Left kidney (tissue), 2 donors: ENCODE measurements around the gene TBRG4. TPM values are rescaled to one million over a fixed set of nuclear protein-coding genes. Genes with fewer than 3 reads are reported as not detected.

Experiments used
- DNase-seq: peaks from one replicate; pipeline ENCODE4 v3.0.0-alpha.2; 2013
- polyA plus RNA-seq: library from polyadenylated mRNA; unstranded; fragments of 120-200 nt; gene quantifications from one replicate; pipeline ENCODE4 v1.2.1, GENCODE V29; 2013; ENCODE audit not compliant: insufficient read length

Gene TBRG4
- polyA plus RNA-seq, 1 donor, result 55.2 TPM

DNA sequence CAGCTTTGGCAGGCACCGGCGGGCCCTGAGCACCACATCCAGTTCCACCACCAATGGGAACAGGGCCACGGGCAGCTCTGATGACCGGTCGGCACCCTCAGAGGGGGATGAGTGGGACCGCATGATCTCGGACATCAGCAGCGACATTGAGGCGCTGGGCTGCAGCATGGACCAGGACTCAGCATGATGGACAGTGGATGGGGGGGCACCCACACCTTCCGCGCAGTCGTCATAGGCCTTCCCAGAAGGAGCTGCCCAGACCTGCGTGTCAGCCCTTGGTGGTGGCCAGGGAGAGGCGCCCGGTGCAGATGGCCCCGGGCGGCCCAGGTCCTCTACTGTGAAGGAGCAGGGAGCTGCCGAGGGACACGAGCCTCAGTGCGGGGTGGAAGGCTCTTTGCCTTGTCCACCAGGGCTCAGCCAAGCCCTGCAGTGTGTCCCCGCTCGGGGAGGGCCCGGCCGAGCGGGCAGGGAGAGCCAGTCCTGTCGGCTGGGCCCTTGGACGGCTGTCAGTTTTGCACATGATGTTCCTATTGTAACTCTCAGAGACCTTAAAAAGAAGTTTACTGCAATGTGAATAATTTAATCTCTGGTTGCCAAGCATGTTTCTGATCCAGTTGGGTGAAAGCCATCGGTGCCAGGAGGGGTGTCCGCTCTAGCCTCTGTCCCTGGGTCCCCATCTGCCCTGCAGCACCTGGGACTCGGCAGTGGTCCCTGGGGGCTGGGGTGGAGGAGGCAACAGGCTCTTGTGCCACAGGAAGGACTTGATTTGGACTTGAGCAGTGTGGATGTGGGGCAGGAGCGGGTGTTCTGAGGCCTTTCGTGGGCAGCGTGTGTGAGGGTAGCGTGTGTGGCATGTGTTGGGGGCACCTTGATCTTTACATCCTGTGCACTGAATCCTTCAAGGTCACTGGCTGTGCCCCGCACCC lies 35.4 kb downstream of the TBRG4 start:
- DNase-seq, result no peak

DNA sequence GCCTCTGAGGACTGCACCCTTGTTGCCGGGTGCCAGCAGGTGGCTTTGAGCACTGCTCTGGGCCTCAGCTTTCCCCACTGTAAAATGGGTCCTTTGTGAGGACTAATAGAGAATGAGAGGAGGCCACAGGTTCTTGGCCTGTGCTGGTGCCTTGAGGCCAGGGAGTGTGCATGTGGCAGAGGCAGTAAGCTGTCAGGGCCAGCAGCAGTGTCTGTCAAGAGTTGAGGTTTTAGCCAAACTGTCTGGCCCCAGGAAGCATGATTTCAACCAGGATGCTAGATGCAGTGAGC lies 36.2 kb downstream of the TBRG4 start:
- no peak for DNase-seq

DNA sequence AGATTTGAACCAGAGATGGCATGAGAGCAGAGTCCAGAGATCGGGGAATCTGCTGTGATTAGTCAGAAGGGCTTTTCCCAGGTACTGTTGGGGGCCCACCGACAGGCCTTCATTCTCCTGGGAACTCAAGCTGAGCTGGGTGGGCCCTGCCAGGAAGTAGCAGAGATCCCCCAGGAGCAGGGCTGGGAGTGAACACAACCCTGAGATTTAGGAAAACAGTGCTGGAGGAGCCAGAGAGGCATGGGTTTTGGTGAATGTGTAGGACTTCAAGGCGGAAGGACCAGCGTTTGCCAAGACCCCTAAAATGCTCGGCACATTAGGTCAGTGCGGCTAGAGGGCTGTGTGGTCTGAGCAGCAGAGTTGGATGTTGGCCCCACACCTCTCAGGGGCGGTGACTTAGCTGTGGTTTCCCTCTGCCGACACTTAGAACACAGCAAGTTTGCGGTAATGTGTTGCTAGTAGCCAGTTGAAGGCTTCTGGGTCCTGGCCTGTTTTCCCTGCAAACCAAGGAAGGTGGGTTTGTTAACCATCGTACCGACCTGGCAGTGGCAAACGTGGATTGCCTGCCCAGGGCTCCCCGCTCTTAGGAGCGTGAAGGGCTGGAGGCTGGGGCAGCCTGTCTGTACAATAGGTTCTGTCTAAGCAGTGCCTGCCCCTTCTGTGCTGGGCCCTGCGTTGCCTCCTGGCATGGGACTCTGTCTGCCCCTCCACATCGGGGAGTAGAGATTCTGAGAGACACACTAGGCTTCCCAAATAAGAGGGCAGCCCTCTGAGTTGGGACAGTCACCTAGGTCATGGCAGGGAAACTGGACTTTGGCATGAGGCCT lies 36.8 kb downstream of the TBRG4 start:
- DNase-seq, result no peak

DNA sequence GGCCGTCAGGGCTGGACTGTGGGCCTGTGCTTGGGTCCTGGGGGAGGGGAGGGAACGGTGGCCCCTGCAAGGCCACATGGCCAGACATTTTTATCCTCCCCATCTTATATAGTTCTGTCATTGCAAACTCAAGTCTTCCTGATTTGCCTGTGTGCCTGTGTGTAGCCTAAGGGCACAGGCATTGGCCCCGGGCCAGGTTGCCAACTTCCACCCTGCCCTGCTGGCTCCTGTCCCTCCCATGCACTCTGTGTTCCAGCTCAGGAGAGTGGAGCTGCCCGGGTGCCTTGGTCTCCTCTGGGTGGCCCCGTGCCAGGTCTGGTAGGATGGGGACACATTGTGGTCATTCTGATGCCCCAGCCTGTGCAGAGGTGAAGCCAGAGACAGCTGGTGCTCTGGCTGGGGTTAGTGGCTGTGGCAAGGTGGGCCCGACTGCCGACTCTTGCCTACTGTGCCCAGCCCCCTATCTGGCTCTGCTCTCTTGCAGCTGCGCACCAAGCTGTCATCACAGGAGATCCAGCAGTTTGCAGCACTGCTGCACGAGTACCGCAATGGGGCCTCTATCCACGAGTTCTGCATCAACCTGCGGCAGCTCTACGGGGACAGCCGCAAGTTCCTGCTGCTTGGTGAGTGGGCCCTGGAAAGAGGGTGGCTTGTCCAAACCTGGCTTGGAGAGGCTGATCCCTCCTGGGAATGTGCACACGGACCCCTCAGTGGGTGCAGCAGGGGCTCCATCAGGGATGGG lies 37.5 kb downstream of the TBRG4 start:
- DNase-seq, result no peak

DNA sequence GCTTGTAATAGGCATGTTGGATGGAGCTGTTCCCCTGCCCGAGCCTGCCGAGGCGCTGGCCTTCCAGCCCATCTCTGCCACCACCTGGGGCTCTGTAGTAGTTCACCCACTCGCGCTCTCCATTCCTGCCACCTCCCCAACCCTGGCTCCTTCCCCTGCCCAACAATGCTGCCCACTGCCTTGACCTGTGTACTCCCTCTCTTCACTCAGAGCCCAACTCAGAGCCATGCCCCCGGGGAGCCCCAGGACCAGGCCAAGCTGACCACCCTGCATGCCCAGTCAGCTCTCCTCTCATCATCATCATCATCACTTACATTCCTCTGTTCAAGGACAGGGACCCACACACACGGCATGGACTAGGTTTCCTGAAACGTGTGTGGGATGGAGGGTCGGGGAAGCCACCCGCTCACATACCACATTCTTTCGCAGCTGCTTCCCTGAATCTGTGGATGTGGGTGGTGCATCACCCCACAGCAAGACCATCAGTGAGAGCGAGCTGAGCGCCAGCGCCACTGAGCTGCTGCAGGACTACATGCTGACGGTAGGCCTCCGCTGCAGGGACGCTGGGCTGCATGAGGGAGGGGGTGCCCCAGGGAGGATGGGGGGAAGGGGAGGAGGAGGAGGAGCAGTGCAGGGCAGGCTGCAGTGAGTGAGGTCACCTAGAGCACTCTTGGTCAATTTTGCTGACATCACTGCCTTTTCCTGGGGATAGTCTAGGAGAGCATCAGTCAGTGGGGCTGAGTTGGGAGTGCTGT lies 38.3 kb downstream of the TBRG4 start:
- DNase-seq, result no peak

DNA sequence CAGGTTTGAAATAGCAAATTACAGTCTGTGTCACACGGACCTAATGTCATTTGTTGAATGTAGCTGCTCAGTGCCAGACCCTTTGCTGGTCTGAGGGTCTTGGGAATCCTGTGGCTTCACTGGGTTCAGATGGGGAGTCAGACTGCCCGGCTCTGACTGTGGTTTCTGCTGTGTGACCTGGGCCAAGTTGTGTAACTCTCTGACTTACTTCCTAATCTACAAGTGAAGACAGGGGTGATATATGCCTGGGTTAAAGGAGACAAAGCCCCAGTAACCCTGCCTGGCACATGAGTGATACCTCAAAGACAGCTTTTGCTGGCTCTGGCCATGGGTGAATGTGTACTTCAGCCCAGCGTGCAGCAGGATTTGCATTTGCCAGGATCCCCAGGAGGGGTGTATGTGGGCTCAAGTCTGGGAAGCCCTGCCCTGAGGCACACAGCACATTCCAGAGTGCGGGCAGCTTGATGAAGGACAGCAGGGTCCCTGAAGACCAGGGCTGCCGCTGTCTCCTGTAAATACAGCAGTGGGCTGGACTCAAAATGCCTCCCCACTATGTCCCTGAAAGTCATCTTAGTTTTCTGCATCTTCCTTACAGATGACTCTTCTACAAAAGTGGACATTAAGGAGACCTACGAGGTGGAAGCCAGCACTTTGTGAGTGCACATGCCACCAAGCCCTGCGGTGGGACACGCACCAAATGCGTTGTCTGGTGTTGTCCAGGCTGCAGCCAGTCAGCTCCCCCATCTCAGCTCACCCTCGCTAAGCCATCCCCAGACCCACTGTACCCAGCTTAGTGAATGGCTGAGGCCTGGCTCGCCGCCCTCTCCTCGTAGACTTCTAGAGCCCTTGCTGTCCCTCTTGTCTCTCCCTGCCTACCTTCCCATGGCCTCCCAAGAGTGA lies 39.1 kb downstream of the TBRG4 start:
- DNase-seq, result no peak

DNA sequence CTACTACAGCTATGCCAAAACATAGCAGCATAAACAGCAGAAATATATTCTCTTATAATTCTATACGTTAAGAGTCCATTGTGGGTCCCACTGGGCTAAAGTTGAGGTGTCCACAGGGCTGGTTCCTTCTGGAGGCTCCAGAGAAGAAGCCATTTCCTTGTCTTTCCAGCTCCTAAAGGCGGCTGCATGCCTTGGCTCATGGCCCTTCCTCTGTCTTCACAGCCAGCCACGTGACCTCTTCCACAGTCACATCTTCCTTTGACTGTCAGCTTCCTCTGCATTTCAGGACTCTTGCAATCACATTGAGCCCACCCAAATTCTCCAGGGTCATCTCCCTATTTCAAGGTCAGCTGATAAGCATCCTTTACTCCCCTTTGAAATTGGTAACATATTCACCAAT lies 40.0 kb downstream of the TBRG4 start:
- DNase-seq, result no peak

DNA sequence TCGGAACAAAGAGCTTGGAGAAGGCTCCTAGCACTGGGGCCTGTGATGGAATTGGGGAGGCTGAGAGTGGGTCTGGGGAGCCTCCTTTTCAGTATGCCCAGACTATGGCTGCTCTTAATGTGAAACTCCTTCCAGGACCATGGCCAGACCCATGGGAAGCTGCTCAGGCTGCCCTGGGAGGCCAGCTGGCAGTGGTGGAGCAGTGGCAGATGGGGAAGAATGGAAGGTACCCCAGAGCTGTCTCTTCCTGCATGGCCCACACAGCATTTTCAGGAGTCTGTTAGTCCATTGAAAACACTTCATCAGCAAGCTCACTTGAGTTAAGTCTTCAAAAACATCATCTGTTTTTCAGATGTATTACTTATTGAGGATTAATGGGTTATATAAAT lies 41.2 kb downstream of the TBRG4 start:
- DNase-seq, result no peak

DNA sequence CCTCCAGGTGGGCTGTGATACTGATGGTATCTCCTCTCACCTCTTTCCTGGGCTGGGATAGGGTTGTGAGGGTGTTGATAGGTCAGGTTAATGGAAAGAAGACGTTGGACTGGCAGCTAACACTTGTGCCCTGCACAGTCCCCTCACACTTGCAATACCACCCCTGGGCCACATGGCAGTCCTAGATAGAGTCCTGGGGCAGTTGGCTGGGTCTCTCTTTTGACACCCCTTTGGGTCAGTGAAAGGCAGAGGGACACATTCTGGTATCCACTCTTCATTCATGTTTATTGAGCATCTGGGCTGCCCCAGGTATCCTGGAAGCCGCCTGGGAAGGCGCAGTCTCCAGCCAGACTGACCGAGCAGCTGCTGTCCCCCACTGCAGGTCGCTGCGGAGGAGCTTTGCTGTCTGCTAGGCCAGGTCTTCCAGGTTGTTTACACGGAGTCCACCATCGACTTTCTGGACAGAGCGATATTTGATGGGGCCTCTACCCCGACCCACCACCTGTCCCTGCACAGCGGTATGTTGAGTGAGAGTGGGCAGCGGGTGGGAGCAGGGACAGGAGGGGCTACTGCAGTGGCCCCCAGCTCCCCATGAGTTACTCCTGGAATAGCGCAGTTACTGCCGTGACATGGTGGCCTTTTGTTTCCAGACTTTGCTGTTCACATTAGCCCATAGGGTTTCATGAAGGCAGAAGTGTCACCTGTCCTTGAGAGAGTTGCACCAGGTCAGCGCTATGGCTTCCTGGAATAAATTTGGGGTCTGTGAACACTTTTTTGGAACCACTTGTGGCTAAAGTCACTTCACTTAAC lies 41.8 kb downstream of the TBRG4 start:
- DNase-seq, result no peak

DNA sequence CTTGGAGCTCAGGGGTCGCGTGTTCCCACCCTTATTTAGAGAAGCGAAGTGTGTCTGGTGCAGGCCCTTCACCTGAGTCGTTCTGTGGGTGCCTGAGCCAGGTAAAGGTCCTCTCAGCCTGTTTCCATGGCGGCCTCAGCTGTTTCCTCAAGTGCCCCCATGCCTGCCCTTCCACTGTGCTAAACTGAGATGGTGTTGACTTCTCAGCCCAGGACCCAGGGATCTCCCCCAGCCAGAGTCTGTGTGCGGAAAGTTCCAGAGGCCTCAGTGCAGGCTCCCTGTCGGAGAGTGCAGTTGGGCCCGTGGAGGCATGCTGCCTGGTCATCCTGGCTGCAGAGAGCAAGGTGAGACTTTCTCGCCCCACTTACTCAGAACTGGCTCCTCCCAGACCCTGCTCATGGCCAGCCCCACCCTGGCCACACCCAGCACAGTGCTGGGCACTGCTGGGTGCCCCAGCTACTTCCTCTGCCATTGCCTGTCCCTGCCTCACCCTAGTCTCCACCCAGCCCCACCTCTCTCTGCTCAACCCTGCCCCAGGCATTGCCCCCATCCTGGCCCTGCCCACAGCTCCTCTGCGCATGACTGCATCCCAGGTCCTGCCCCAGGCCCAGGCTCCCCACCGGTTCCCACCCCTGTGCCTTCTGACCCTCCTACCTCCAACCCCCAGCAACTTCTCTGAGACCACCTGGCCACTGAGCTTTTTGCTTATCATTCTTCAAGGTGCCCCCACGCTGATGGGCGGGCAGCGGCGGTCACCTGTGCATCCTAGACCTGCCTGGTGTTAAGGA lies 43.1 kb downstream of the TBRG4 start:
- no peak for DNase-seq

DNA sequence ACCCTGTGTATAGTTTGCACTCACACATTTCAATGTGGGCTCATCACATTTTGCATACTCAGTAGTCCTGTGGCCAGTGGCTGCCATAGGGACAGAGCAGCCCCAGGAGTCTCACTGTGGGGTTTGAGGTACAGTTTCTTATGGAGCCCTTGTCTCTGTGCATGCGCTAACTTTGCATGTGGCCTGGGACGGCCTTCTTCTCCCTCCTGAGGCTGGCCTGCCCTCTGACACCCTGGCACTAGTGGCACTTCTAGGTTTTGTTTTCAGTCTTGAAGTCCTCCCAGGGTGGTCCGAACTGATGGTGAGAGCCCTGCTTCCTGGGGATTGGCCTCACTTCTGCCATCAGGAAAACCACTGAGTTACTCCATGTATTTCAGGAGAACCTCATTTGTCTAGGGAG lies 43.9 kb downstream of the TBRG4 start:
- no peak for DNase-seq

DNA sequence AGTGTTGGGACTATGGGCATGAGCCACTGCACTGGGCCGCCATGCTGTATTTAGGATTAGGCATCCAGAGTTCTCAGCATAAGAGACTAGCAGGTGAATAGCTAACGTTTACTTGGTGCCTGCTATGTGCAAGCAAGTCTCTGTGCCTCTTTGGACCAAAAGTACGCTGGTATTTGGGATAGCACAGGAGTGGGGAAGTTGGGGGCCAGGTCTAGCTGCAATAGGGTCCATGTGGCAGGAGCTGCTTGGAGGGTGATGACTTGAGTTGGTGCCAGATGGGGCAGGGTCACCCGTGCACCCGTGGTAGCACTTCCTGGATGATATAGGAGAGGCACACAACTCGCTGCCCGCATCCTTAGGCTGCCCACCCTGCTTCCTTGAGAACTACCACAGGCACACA lies 45.1 kb downstream of the TBRG4 start:
- no peak for DNase-seq

DNA sequence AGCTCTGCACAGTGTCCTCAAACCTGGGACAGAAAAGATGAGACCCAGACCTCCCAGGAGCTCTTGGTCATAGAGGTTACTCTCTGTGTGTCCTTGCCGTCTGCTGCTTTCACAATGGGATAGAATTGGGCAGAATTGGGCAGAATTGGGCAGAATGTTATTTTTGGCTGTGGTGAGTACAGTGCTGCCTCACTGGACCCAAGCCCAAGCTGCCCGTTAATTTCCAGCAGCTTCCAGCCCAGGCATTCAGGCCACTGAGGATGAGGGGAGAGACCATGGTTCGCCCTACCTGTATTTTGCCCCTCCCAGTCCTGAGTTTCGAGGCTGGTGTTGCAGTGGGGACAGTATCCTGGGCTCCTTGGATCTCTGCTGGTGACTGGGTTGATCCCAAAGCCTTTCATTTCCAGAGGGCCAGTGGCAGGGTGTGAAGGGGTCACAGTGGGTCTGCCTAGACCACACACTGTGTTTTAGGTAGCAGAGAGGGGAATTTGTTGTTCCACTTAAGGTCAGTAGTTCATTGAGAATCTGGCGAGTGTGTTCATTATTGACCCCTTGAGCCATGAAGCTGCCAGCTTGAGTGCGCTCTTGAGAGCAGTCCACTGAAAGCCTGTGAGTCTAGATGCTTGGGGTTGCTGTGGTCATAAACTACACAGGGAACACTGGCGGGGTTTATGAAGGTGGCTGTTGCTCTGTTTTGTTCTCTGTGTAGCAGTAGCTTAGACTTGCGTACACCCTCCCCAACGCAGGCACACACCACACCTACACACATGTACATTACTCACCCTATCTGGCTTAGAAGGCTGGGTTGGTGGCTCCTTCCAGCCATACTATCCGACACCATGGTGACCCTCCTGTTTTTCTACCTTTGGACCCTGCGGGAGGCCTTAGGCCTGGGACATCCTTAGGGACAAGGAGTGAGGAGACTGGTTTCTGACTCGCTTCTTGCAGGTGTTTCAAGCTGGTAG lies 46.2 kb downstream of the TBRG4 start:
- DNase-seq, result no peak

DNA sequence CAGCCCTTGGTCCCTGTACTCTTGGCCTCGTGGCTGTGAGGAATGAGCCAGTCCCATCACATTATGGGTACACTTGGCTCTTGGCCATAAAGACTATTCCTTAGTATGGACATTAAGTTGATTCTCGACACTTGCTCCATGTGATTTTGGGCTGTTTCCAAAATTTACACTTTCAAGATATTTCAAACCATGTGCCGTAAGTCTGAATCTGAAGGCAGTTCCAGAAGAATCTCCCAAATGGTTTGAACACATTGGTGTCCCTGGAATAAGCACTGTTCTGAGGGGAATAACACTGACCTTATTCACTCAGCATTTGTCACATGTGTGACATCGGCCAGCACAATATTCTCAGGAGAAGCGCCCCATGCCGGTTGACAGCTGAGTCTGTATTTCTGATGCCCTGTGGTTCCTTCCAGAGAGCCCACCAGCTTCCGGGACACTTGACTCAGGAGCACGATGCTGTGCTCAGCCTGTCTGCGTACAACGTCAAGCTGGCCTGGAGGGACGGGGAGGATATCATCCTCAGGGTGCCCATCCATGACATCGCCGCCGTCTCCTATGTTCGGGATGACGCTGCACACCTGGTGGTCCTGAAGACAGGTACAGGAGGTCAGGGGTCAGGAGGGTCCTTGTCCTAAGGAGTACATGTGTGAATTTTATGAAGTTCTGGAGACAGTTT lies 47.3 kb downstream of the TBRG4 start:
- DNase-seq, result no peak

DNA sequence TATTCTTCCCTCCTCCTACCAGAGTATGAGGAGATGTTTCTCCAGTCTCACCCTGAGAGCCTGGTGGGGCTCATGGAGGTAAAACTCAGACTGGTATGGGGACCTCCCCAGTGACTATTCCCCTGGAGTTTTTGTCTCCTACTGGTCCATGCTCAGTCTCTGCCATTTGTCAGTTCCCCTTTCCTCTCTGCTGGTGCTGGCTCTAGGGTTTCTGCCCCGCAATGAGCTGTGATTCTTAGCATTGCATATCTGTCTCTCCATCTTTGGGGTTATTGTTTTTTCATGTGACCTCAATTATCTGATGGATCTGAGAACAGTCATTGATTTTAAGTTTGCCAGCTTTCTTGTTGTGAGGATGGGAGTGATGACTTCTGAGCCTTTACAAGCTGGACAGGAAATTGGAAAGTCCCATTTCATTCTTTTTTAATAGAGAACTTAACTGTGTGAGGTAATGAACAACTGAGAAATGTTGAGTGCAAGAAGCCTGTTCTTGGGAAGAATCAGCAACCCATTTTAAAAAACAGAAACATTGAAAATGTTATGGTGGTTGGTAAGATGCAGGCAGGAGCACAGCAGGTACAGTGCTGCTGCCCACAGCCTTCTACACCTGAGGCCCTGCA lies 49.6 kb downstream of the TBRG4 start:
- no peak for DNase-seq

DNA sequence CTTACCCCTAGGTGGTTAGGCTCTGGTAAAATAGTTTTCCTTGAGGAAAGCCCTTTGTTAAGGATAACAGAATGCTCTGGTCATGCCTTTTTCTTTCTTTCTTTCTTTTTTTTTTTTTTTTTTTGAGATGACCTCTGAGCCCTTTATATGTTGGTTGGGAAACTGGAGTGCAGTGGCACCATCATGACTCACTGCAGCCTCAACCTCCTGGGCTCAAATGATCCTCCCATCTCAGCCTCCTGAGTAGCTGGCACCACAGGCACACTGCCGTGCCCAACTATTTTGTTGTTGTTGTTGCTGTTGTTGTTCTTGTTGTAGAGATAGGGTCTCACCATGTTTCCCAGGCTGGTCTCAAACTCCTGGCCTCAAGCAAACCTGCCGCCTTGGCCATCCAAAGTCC lies 50.1 kb downstream of the TBRG4 start:
- no peak for DNase-seq

DNA sequence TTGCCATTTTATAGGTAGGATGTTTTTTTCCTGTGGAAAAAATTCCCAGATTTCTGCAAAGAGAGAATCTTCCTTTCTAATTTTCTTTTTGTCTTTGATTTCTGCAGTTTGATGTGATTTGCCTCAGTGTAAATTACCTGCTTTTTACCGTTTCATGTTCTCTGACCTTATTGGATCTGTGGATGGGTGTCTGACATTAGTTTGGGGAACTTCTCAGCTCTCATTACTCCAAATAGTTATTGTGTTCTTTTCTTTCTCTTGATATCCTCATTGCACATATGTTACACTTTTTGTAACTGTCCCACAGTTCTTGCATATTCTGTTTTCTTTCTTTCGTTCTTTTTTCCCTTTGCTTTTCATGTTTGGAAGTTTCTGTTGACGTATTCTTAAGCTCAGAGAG lies 51.2 kb downstream of the TBRG4 start:
- DNase-seq, result no peak
